Fibroblast of lung (primary cell): Measurements from ENCODE around the gene RABGAP1L. TPM values are rescaled to one million over a fixed set of nuclear protein-coding genes. Genes with fewer than 3 reads are reported as not detected.

Experiments
- DNase-seq, 2 donors: peaks; one replicate each; pipeline versions ENCODE4 v3.0.0 to v3.0.0-alpha.2; 2010; ENCODE audit warnings: low read depth in 2 of 2
- H2AFZ ChIP-seq: 2 replicates; pipeline ENCODE4 v1.5.1; 2012; ENCODE audit warnings: low read length, control low read depth, inconsistent platforms
- H3K27ac ChIP-seq: 2 replicates; pipeline ENCODE4 v1.5.1; 2011; ENCODE audit warnings: low read length, control low read depth; ENCODE audit not compliant: insufficient read depth
- H3K27me3 ChIP-seq: 2 replicates; pipeline ENCODE4 v1.5.1; 2011; ENCODE audit warnings: mild to moderate bottlenecking, low read length; ENCODE audit not compliant: control insufficient read depth, insufficient read depth
- H3K36me3 ChIP-seq: 2 replicates; pipeline ENCODE4 v1.5.1; 2011; ENCODE audit warnings: low read length; ENCODE audit not compliant: control insufficient read depth, insufficient read depth
- H3K4me1 ChIP-seq: 2 replicates; pipeline ENCODE4 v1.5.1; 2011; ENCODE audit warnings: low read length; ENCODE audit not compliant: control insufficient read depth, insufficient read depth; ENCODE audit errors: extremely low read depth
- H3K4me2 ChIP-seq: 2 replicates; pipeline ENCODE4 v1.5.1; 2011; ENCODE audit warnings: low read length, control low read depth; ENCODE audit not compliant: insufficient read depth; ENCODE audit errors: extremely low read depth
- H3K4me3 ChIP-seq, 4 experiments: fragments of 200-600 bp in 1 of 4; sonication (generic) in 1 of 4; replicated peaks in 1 of 4; 2 replicates each; pipeline ENCODE4 v1.5.1; 2011 to 2016; ENCODE audit warnings: low read length in 4 of 4, low read depth in 3 of 4, mild to moderate bottlenecking in 3 of 4, control low read depth in 2 of 4, inconsistent platforms in 1 of 4, mixed read lengths in 1 of 4; ENCODE audit not compliant: insufficient read depth in 1 of 4; ENCODE audit errors: control extremely low read depth in 1 of 4
- H3K79me2 ChIP-seq: 2 replicates; pipeline ENCODE4 v1.5.1; 2012; ENCODE audit warnings: mild to moderate bottlenecking, low read length, inconsistent platforms; ENCODE audit not compliant: control insufficient read depth, insufficient read depth
- H3K9ac ChIP-seq: 2 replicates; pipeline ENCODE4 v1.5.1; 2011; ENCODE audit warnings: mild to moderate bottlenecking, low read length, control low read depth; ENCODE audit not compliant: insufficient read depth
- H3K9me3 ChIP-seq: 2 replicates; pipeline ENCODE4 v1.5.1; 2012; ENCODE audit warnings: low read depth, low read length; ENCODE audit not compliant: control insufficient read depth, insufficient read depth
- H4K20me1 ChIP-seq: 2 replicates; pipeline ENCODE4 v1.5.1; 2011; ENCODE audit warnings: low read length; ENCODE audit not compliant: control insufficient read depth, insufficient read depth; ENCODE audit errors: extremely low read depth
- CTCF ChIP-seq, 2 donors: IDR thresholded peaks in 1 of 2; conservative IDR thresholded peaks in 1 of 2; 1 replicate in 1 of 2; 2 replicates in 1 of 2; pipeline ENCODE4 v1.5.1; 2011 to 2012; ENCODE audit warnings: low read length in 2 of 2, control low read depth in 1 of 2, inconsistent platforms in 1 of 2, low read depth in 1 of 2, mild to moderate bottlenecking in 1 of 2
- EZH2 ChIP-seq: IDR thresholded peaks from 2 replicates; pipeline ENCODE4 v1.5.1; 2012; ENCODE audit warnings: low read length, control low read depth, mild to moderate bottlenecking; ENCODE audit errors: missing control alignments
- polyA plus RNA-seq, 2 donors: library from polyadenylated mRNA; depleted of rRNA in 1 of 2; stranded (reverse) in 1 of 2; unstranded in 1 of 2; fragments of >200 nt; gene quantifications; 2 replicates each; pipeline ENCODE4 v1.2.1, GENCODE V29; 2011 to 2012; ENCODE audit warnings: missing spikeins in 1 of 2
- total RNA-seq: library from RNA; depleted of rRNA; stranded (reverse); fragments of >200 nt; gene quantifications from 2 replicates; pipeline ENCODE4 v1.2.1, GENCODE V29; 2014

RABGAP1L gene
- total and polyA plus RNA-seq, 2 donors (not counting 1 experiment from before 2014, with no cell fraction given): 33.8 to 36.5 TPM

GRCh38 chr1:174324493-174324892 is 165.2 kb downstream of the RABGAP1L start:
- no peak overlapping the region for H3K27ac ChIP-seq

GRCh38 chr1:174324939-174325338 is 165.6 kb downstream of the RABGAP1L start:
- Histone ChIP-seq H3K79me2 (no peaks in the 10 kb centered on the region), H2AFZ (no peak overlapping the region), H3K4me1 (no peaks in the 10 kb centered on the region), H3K36me3 (no peaks in the 10 kb centered on the region), H4K20me1 (no peaks in the 10 kb centered on the region), H3K4me2 (no peak overlapping the region), H3K9me3 (no peaks in the 10 kb centered on the region), H3K9ac (no peak overlapping the region), H3K27ac (no peak overlapping the region), H3K27me3 (no peaks in the 10 kb centered on the region), H3K4me3 (no peak overlapping the region)
- TF ChIP-seq CTCF (conservative IDR thresholded peaks at IDR 0.05 in 1 of 2, IDR thresholded peaks at IDR 0.05 in 1 of 2; ENCODE audit: low read depth in 1 of 2, low read length in 2 of 2) (no peak), EZH2 (no peak)
- no peak for DNase-seq

More at GRCh38 chr1:174324493-174324892, 165.2 kb downstream of the RABGAP1L start:
- H3K4me3 ChIP-seq: no peak overlapping the region
- no peak overlapping the region for H3K4me2 ChIP-seq
- DNase-seq: no peak
- H3K36me3 ChIP-seq: no peaks in the 10 kb centered on the region
- no peaks in the 10 kb centered on the region for H3K9me3 ChIP-seq
- H3K27me3 ChIP-seq: no peaks in the 10 kb centered on the region
- H3K79me2 ChIP-seq: no peaks in the 10 kb centered on the region
- no peaks in the 10 kb centered on the region for H4K20me1 ChIP-seq
- no peak overlapping the region for H2AFZ ChIP-seq
- H3K9ac ChIP-seq: no peak overlapping the region
- TF ChIP-seq EZH2 (no peak), CTCF (conservative IDR thresholded peaks at IDR 0.05 in 1 of 2, IDR thresholded peaks at IDR 0.05 in 1 of 2; ENCODE audit: low read depth in 1 of 2, low read length in 2 of 2) (no peak)
- no peaks in the 10 kb centered on the region for H3K4me1 ChIP-seq

GRCh38 chr1:174326278-174326677 is 167.0 kb downstream of the RABGAP1L start:
- H3K27me3 ChIP-seq: no peaks in the 10 kb centered on the region
- no peak for DNase-seq
- no peak overlapping the region for H3K9ac ChIP-seq

More at GRCh38 chr1:174326278-174326677, 167.0 kb downstream of the RABGAP1L start:
- H2AFZ ChIP-seq: no peak overlapping the region
- H3K27ac ChIP-seq: no peak overlapping the region
- H3K4me2 ChIP-seq: no peak overlapping the region
- TF ChIP-seq EZH2: no peak
- no peak for TF ChIP-seq CTCF (conservative IDR thresholded peaks at IDR 0.05 in 1 of 2, IDR thresholded peaks at IDR 0.05 in 1 of 2; ENCODE audit: low read depth in 1 of 2, low read length in 2 of 2)
- H3K36me3 ChIP-seq: no peaks in the 10 kb centered on the region
- H3K79me2 ChIP-seq: no peaks in the 10 kb centered on the region
- no peak overlapping the region for H3K4me3 ChIP-seq
- H4K20me1 ChIP-seq: no peaks in the 10 kb centered on the region
- no peaks in the 10 kb centered on the region for H3K9me3 ChIP-seq
- no peaks in the 10 kb centered on the region for H3K4me1 ChIP-seq
